Superior temporal gyrus (tissue), 1 donor: Measurements from ENCODE around the gene EIF3CL.
"Not testable (repeated sequence)": the region's sequence is repeated elsewhere in the genome, so short reads cannot be mapped to it uniquely, and the experiment has no call there.

Experiments used
- DNase-seq: peaks from one replicate; pipeline ENCODE4 v3.0.0-alpha.2; 2016; ENCODE audit errors: extremely low spot score

Gene EIF3CL

DNA sequence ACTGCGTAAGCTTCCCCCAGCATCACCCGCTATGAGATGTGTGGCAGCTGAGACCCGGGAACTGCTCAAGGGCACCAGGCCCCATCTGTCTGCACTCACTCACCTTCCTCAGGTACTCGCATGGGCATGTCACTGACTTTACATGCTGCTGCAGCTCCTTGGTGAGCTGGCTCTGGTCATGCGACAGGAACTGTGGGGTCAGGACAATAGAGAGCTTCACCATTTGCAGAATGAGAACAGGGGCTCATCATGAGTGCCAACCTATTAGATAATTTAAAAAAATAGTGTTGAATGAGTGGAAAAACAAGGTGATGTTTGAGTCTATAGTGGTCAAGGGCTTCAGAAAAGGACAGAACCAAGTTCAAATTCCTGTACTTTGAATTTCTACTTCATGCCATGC, 41.0 kb downstream of the EIF3CL start:
- not testable (repeated sequence) for DNase-seq

- not testable (repeated sequence) for DNase-seq
Measured at GRCh38 chr16:28338230-28338629, 65.4 kb downstream of the EIF3CL start.

DNA sequence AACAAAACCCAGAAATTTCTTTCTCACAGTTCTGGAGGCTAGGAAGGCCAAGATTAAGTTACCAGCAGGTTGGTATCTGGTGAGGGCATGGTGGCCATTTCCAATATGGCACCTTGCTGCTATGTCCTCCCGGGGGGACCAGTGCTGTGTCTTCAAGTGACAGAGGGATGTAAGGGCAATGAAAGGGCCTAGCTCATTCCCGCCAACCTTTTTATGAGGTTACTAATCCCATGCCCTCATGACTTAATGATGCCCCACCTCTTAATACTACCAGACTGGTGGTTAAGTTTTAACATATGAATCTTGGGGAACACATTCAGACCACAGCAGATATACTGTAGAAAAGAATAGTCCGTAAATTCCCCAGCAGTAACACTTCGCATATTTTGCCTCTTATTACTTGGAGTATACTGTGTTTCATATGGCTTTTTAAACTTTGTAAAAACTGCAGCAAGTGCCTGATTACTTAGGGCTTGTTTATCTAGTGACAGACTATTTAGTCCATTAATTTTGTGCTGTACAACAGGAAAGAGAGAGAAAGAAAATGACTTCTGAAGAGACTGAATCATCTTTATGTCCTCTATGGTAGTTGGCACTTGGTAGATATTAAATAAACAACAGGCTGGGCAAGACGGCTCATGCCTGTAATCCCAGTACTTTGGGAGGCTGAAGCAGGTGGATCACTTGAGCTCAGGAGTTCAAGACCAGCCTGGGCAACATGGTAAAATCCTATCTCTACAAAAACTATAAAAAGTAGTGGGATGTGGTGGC, 66.5 kb downstream of the EIF3CL start:
- DNase-seq: not testable (repeated sequence)

- not testable (repeated sequence) for DNase-seq
Measured at GRCh38 chr16:28335678-28336077, 68.0 kb downstream of the EIF3CL start.

GRCh38 chr16:28332632-28333031, 71.0 kb downstream of the EIF3CL start:
- DNase-seq: not testable (repeated sequence)

DNA sequence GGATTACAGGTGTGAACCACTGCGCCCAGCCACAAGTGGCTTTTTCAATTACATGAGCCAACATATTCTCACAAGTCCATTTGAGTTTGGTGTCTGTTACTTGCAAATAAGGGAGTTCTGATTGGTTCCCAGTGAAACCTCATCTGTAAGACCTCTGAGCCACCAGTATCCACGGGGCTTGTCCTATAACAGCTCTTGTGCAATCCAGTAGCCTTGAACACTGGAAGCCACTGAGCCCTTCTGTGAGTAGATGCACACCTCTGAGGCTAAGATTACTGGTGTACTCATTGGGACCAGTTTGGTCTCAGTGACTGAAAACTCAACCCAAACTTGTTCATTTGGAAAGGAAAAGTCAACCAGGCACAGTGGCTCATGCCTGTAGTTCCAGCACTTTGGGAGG, 72.7 kb downstream of the EIF3CL start:
- not testable (repeated sequence) for DNase-seq

DNA sequence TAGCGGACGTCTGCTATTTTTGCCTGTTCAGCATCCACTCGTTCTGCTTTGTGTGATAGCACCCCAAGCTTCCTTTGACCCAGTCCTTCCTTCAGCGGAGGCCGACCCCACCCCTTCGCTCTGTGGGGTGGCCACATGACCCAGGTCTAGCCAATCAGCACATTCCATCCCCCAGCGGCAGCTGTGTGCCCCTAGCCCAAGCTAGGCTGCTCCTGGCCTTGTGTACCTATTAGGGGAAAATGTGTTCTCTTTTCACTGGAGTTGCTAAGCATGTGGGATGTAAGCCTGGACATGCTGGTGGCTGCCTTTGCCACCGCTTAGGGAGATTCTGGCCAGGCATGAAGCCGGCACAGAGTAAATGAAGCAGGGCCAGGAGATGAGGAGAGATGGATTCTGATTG, 73.4 kb downstream of the EIF3CL start:
- DNase-seq: not testable (repeated sequence)
